ENCODE measurements around the gene KHDC4.

Gene KHDC4

GRCh38 chr1:155971910-155972809, 37.9 kb upstream of the KHDC4 start:
- peak in 40 of 42 donors; percentile 56 to 89 (median 77) for DNase-seq
- intact Hi-C loops (cut with DNase I), result loop anchor here (5.0 kb wide), 1 partner anchor 115 kb away; the partner anchor contains the start of genes GON4L and SYT11

GRCh38 chr1:155970531-155971167, 36.4 kb upstream of the KHDC4 start:
- intact Hi-C loops (cut with DNase I), result loop anchor here (5.0 kb wide), 1 partner anchor 113 kb away; the partner anchor contains the start of genes GON4L and SYT11
- peak; percentile 67 to 93 (median 82) for DNase-seq

- peak; percentile 43 to 93 (median 73) for DNase-seq
- intact Hi-C loops (cut with DNase I), result no loop called here
Observed at GRCh38 chr1:155969377-155969791, 35.2 kb upstream of the KHDC4 start.

- DNase-seq, result peak; percentile 73 to 96 (median 91)
- intact Hi-C loops (cut with DNase I), result no loop called here
Observed at GRCh38 chr1:155968670-155969069, 34.5 kb upstream of the KHDC4 start.

GRCh38 chr1:155968051-155968400, 33.8 kb upstream of the KHDC4 start:
- peak in 6 of 42 donors; percentile 64 to 88 (median 77) for DNase-seq
- intact Hi-C loops (cut with DNase I), result no loop called here

- intact Hi-C loops (cut with DNase I), result no loop called here
- peak in 26 of 42 donors; percentile 43 to 90 (median 68) for DNase-seq
Observed at GRCh38 chr1:155967341-155968050, 33.3 kb upstream of the KHDC4 start.

- DNase-seq, result no peak
Observed at GRCh38 chr1:155966750-155967149, 32.5 kb upstream of the KHDC4 start.

GRCh38 chr1:155966135-155966534, 31.9 kb upstream of the KHDC4 start:
- intact Hi-C loops (cut with DNase I), result no loop called here
- DNase-seq, result peak in 8 of 42 donors; percentile 31 to 72 (median 54)

More at GRCh38 chr1:155966750-155967149, 32.5 kb upstream of the KHDC4 start:
- intact Hi-C loops (cut with DNase I), result no loop called here

- intact Hi-C loops (cut with DNase I), result no loop called here
- peak in 3 of 42 donors; percentile 18 to 56 (median 42) for DNase-seq
Observed at GRCh38 chr1:155964193-155964592, 30.0 kb upstream of the KHDC4 start.

- intact Hi-C loops (cut with DNase I), result no loop called here
- DNase-seq, result peak in 2 of 42 donors; percentile 34 to 37
Observed at GRCh38 chr1:155962599-155963211, 28.5 kb upstream of the KHDC4 start.

GRCh38 chr1:155961937-155962336, 27.7 kb upstream of the KHDC4 start:
- peak in 40 of 42 donors; percentile 51 to 89 (median 72) for DNase-seq

GRCh38 chr1:155960081-155960745, 26.0 kb upstream of the KHDC4 start:
- peak in 4 of 42 donors; percentile 35 to 67 (median 56) for DNase-seq
- intact Hi-C loops (cut with DNase I), result no loop called here

More at GRCh38 chr1:155961937-155962336, 27.7 kb upstream of the KHDC4 start:
- intact Hi-C loops (cut with DNase I), result no loop called here

- peak in 1 of 42 donors; percentile 64 for DNase-seq
- intact Hi-C loops (cut with DNase I), result no loop called here
Observed at GRCh38 chr1:155957411-155957915, 23.2 kb upstream of the KHDC4 start.

- no peak for DNase-seq
- intact Hi-C loops (cut with DNase I), result no loop called here
Observed at GRCh38 chr1:155954645-155955044, 20.4 kb upstream of the KHDC4 start.

- DNase-seq, result no peak
- intact Hi-C loops (cut with DNase I), result no loop called here
Observed at GRCh38 chr1:155952505-155952890, 18.3 kb upstream of the KHDC4 start.

- peak in 1 of 42 donors; percentile 16 for DNase-seq
- intact Hi-C loops (cut with DNase I), result no loop called here
Observed at GRCh38 chr1:155951753-155952504, 17.7 kb upstream of the KHDC4 start.

- intact Hi-C loops (cut with DNase I), result no loop called here
- peak in 2 of 42 donors; percentile 11 to 28 for DNase-seq
Observed at GRCh38 chr1:155950829-155951228, 16.6 kb upstream of the KHDC4 start.
